NCI-H1105 treated with DMSO at 0.1 percent for 48 hours (cell line): ENCODE data around the gene PARG.
"Not testable (repeated sequence)": the region's sequence is repeated elsewhere in the genome, so short reads cannot be mapped to it uniquely, and the experiment has no call there.

Experiments
- DNase-seq: peaks from one replicate; lab custom pipeline; 2025; lab: John Stamatoyannopoulos, UW

The PARG gene

DNA sequence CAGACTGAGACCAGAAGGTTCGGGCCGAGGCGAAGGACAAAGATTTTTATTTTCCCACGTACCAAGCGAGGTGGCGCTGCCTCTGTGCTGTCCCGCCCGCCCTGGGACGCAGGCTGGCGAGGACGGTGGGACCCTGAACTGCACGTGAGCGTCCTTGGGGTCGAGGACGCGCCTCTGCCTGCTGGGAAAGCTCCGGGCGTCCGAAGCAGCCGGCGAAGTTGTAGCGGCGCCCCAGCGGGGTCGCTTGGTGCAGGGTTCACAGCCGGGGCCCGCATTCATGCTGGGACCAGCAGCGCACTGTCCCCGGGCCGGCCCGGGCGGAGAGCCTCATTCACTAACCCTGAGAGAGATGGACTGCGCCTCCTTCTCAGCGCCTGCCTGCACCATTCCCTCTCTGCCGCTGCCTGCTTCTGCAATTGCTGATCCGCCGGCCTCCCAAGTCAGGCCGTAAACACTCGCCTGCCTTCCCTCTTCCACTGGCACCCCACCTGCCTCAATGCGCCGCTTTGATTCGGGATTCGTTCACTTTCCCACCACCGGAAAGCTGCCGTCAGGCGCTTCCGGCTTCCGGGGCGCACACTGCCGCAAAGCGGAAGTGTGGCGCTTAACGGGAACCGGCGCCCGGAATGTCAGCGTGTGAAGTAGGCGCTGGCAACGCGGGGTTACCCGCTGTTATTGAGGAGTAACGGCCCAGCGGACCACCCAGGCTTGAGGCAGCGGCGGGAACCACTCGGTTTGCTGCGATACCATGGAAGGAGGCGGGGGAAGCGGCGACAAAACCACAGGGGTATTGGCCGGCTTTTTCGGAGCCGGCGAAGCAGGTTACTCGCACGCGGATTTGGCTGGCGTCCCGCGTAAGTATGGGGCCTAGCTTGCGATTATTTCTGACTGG lies at the start of gene PARG, which contains the start of gene TIMM23B:
Gene PARG (minus strand): TSS at position 581 of the 892 bp plus-strand sequence. CDS start 302 bp downstream, at position 279.
Gene TIMM23B (plus strand): TSS at position 607 of the 892 bp plus-strand sequence. CDS start 142 bp downstream, at position 749.
- peak; percentile 8 for DNase-seq

DNA sequence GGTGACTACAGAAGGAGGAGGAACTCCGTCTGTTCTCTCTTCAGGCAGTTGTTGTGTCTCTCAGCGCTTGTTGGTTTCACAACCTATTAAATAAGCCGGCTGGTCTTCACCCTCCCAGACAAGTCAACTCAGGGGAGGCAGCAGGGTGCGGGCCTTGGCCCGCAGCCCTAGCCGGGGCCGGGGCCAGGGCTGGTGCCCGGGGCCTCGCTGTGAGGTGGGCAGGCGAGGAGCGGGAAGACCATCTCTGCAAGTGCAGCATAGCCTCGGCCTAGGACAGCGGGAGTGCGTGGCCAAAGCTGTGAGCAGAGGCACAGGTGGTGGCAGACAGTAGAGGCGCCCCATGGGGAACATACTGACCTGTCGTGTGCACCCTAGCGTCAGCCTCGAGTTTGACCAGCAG lies 46.5 kb upstream of the PARG start, which contains the start of gene AGAP6:
Gene AGAP6 (plus strand): TSS at position 31 of the 400 bp plus-strand sequence. CDS start 310 bp downstream, at position 341.
- DNase-seq, result not testable (repeated sequence)

DNA sequence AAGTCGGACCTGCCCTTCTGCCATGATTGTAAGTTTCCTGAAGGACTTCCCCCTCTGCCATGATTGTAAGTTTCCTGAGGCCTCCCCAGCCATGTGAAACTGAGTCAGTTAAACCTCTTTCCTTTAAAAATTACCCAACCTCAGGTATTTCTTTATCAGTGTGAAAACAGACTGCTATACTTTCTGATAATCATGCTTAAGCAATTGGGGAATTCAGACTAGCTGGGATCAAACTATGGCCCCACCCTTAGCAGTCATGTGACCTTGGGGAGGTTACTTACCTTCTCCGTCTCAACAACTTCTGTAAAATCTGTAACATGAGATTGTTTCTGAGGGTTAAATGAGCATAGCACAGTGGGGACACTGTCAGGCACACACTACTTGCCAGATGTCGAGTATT lies 45.4 kb upstream of the PARG start:
- not testable (repeated sequence) for DNase-seq

DNA sequence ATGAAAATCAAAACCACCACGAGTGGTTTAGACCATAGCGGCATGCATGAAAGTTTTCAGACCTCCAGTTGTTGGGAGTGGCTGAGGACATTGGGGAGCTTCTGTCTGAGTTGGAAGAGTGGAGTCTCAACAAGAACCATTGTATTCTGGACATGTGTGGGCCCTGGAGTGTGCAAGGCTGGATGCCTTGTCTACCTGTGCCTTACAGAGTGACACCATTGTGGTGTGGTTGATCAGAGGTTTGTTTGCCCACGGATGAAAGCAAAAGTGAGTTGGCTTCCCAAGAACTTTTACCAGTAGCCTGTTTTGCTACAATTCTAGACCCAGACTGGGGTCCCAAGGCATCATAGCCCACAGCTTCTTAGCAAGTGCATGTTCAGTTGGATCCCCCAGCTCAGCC lies 35.9 kb upstream of the PARG start:
- not testable (repeated sequence) for DNase-seq

DNA sequence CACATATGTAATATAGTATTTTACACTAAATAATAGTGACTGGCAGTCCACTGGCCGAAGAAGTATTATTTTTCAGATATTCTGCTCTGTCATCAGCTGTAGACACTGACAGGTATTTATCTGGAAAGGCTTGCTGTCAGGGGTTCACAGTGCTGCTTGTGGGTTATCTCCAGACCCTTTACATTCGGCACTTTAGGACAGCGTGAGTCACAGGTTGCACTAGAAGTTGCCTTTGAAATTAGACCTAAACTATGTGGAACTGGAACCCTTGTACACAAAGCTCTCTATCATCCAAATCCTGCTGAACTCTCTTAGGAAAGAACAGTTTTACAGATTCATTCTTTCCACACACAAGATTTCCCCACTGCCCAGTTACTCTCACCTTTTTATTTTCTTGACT lies 30.3 kb upstream of the PARG start:
- not testable (repeated sequence) for DNase-seq

DNA sequence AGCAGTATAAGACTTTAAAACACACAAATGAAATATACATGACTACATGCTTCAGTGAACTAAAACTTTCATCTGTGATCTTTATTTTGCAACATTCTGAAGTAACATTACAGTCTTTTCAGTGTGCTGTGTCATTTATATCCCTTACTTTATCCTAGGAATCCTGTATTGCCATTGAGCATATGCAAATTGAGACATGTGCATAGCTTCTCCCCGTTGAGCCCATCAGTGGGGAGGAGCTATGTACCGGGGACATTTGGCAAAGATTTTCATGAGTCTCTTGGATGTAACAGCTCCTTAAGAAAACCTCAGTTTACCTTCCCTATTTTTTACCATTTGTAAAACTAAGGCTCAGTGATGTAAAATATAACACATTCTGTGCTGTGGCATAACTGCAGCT lies 29.6 kb upstream of the PARG start:
- not testable (repeated sequence) for DNase-seq

DNA sequence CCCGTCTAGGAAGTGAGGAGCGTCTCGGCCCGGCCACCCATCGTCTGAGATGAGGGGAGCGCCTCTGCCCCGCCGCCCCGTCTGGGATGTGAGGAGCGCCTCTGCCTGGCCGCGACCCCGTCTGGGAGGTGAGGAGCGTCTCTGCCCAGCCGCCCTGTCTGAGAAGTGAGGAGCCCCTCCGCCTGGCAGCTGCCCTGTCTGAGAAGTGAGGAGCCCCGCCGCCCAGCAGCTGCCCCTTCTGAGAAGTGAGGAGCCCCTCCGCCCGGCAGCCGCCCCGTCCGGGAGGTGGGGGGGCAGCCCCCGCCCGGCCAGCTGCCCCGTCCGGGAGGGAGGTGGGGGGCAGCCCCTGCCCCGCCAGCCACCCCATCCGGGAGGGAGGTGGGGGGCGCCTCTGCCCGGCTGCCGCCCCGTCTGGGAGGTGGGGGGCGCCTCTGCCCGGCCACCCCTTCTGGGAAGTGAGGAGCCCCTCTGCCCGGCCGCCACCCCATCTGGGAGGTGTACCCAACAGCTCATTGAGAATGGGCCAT lies 28.6 kb upstream of the PARG start:
- not testable (repeated sequence) for DNase-seq

DNA sequence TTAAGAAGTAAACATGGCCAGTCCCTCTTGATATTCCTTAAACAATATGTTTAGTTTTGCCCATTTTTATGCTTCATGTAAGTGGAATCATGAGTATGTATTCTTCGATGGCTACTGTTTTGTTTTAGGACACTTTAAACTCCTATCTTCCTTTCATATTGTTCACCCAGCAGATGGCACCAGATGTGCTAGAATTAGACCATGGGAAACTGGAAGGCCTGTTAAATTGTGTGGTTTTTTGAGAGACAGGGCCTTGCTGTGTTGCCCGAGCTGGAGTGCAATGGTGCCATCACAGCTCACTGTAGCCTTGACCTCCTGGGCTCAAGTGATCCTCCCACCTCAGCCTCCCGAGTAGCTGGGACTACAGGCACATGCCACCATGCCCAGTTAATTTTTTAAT lies 11.3 kb upstream of the PARG start:
- DNase-seq, result not testable (repeated sequence)

DNA sequence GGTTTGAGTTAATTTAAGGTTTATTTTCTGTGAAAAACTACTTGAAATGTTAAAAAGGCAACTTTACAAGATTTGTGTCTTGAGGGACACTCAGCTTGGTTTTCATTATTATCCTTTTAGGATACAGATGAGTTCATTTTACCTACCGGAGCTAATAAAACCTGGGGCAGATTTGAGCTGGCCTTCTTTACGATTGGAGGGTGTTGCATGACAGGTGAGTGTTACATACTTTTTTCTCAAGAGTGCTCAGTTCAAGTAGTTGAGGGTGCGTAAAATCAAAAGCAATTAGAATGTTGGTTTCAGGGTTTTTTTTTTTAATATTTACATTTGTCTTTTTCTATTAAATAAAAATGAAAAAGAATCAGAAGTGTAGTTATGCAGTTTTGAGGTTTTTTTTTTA lies 10.2 kb upstream of the PARG start:
- DNase-seq, result not testable (repeated sequence)

DNA sequence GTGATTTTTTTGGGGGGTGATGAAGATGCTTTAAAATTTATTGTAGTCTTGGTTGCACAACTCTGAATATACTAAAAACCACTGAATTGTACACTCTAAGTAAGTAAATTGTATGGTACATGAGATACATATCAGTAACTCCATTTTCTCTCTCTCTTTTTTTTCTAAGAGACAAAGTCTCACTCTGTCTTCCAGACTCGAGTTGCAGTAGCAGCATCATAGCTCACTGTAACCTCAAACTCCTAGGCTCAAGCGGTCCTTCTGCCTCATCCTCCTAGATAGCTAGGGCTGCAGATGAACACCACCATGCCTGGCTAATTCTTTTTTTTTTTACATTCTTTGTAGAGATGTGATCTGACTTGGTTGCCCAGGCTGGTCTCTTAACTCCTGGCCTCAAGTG lies 6.9 kb upstream of the PARG start:
- DNase-seq, result not testable (repeated sequence)

DNA sequence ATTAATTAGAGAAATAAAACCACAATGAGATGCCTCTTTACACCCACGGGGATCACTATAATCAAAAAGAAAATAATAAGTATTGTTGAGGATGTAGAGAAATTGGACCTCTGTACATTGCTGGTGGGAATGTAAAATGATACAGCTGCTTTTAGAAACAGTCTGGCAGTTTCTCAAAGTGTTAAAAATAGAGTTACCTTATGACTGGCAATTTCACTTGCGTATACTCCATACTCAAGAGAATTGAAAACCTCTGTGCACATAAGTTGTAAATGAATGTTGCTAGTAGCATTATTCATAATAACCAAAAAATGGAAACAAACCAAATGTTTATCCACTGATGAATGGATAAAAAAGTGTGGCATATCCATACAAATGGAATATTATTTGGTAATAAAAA lies 6.3 kb upstream of the PARG start:
- not testable (repeated sequence) for DNase-seq

DNA sequence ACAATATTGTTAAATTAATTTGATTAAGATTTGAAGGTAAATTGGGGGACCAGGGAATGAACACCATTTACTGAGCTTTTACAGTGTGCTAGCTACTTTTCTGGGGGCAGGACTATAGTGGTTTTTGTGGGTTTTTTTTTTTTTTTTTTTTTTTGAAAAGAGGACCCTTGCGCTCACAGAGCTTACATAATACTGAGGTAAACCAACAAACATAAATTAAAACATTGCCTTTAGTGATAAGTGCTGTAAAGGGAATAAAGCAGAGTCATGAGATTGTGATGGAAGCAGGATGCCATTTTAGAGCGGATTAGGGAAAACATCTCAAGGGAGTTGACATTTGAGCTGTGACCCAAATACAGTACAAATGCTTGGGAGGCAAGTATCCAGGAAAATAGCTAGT lies 1.8 kb upstream of the PARG start:
- not testable (repeated sequence) for DNase-seq

DNA sequence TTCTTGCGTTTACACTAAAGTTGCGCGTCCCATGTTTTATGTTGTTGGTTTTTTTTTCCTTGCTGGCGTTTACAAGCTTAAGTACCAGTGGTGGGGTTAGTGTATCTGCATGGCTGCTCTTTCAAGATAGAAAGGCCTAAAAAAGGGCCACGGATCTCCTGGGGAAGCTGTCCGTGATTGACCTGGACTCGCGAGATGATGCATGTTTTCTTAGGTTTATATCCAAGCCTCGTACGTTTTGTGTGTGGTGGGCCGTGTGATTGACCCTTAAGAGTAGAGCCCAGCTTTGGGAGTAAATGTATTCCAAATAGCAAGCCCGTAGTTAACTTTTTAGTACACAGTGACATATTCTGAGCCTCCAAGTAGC lies 495 bp upstream of the PARG start:
- not testable (repeated sequence) for DNase-seq

DNA sequence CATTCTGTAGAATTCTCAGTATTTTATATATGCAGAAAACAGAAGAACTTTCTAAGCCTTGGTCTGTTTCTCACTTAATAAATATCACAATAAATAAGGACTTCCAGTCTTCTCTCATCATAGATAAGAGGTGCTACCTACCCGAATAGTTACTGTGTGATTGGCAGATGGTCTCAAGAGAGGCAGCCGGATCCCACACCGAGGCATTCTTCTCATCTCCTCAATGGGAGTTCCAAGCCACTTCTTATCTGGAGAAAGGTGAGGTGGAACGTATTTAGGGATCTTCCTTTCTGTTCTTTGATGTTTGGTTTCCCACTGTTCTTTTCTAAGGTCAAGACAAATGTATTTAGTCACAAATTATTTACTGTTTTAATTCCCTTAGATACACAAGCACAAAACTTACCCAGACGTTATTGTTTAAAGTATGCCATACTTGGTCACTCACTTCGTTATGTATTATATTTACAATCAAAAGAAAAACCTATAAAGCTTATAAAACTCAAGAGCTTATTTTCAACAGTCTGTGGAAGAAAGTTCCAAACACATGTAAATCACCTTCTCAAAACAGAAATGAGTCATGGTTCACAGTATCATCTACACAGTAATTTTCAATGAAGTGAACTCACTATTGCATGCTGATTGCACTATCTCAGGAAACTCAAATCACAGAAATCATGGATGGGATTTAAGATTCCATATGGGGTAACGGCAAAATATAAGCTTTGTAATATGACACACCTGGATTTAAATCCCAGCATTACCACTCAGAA lies 9.7 kb downstream of the PARG start:
- DNase-seq, result not testable (repeated sequence)

DNA sequence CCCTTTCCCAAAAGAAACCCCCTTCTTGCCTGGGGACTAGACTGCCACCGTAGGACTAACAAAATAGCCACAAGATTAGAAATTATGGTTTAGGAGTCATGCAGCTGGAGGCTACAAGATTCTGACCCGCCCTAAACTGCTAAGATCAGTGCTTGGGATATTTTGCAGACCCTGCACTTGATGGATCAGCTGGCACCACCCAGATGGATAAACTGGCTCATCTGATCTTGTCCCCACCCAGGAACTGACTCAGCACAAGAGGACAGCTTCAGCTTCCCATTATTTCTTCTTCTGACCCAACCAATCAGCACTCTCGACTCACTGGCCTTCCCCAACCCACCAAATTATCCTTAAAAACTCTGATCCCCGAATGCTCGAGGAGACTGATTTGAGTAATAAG lies 10.6 kb downstream of the PARG start:
- not testable (repeated sequence) for DNase-seq

DNA sequence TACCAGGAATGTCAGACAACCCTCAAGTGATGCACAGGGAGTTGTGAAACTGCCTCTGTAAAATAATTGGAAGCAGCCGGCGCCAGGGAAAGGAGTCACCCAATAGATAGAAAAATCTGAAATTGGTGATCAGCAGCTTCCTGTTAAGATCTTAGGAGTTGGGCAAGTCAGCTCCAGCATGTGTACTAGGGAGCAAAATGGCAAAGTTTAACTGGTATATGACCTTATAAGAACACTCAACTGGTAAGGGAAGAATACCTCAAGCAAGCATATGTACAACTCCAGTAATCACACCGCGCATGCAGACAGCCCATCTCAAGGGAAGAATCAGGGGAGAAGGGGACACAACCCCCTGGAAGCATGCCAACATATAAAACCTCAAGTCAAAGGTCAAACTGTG lies 18.3 kb downstream of the PARG start:
- DNase-seq, result not testable (repeated sequence)

DNA sequence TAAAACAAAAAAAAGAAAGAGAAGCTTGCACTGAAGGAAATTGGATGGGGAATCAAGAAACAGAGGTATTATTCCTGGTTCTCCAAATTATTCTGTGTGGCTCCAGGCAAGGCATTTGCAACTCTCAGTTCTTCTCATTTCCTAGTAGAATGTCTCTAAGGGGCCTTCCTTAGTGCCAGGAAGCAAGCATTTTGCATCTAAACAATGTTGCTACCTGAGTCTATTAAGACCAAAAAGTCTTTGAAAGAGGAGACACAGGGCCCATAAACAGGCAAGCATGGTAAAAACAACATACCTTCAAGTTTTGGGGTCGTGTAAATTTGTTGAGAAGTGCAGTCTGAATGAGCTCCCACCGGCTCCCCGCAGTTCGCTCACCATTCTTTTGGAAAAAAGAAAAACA lies 19.8 kb downstream of the PARG start:
- not testable (repeated sequence) for DNase-seq

DNA sequence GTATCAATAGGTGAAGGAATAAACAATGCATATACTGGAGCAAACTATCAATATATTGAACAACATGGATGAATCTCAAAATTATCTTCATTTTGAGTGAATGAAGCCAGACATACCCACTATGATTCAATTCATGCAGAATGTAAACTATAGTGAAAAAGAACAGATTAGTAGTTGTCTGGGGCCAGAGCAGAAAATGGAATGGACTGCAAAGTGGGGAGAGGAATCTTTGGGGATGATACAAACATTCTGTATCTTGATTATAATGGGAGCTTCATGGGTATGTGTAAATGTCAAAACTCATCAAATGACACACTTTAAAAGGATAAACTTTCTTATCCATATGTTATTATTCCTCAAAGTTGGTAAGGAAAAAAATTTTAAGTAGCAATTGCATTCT lies 23.9 kb downstream of the PARG start:
- not testable (repeated sequence) for DNase-seq

DNA sequence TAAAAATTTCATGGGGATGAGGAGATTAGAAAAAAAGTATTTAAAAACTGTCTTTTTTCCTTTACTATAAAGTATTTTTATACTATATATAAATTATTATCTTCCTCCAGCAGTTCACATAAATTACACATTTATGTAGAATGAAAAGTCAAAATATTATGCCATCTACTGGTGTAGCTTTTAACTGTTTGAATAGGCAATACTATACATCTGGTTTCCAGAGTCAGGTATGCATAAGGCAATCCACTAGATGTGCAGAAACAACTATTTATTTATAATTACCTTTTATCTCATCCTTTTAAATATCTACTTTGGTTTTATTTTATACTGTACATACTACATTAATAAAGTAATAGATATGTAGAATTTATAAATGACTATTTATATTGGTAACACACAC lies 25.4 kb downstream of the PARG start:
- not testable (repeated sequence) for DNase-seq

DNA sequence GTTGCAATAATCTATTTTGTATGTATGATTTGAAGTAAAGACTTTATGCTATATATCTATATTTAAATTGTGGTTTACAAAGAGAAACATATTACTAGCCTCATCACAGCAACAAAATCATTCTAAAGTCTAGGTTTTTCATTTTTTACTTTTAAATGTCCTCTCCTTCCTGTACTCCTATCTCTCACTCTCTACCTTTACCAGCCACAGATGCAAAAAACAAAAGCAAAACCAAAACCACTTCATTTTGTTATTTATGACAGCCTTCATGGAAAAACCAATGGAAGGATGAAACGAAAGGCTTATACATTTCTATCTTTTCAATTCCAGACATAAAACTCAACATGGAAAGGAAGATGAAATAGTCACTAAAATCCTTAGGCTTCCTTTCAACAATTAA lies 31.5 kb downstream of the PARG start:
- DNase-seq, result not testable (repeated sequence)

DNA sequence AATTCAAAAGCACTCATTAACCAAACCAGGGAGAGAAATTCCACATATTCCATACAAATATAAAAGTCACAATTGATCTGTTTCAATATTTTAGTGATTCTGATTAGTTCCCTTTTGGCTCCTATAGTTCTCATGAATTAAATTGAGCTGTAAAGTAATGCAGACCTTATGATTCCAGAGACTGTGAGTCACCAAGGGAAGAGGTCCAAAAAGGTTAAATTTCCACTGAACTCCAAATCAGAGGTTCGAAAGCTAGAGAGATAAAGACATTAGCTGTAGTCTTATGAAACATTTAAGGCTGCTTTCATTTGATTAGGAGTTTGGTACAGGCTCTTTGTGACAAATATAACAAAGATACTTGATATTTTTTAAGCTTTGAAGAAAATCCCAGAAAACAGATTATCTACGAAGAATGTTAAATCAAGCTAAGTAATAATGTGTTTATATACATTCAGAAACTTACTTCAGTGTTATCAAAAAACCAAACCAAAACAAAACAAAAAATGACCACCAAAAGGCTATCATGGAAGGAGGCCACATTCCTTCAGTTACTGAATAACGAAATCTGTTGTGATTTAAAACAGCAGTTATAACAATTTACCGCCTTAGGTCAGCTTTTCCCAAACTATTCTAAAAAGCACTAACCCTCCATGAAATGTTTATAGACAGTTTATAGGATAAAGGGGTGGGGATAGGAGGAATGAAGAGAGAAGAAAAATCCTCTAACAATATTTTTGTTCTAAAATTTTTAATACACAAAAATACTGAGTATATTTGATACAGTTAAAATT lies 33.3 kb downstream of the PARG start:
- not testable (repeated sequence) for DNase-seq

DNA sequence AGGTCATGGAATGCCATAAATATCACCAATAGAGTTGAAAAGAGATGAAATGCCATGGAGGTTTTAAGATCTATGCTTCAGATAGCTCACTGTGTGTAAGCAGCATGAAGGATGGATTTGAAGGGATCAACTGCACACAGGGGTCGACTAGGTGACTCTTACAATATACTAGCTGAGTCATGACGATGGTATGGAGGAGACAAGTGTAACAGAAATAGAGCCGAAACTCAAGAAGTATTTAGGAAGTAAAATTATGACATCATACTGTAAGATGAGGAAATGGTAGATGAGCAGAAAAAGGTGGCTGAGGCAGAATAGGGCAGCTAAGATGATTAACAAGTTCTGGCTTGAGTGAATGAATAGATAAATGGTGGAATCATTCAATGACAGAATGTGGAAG lies 38.0 kb downstream of the PARG start:
- DNase-seq, result not testable (repeated sequence)
